GM12878 (cell line): ENCODE data around the gene CBR3. TPM values are rescaled to one million over a fixed set of nuclear protein-coding genes. Genes with fewer than 3 reads are reported as not detected.

ENCODE experiments used
- ATAC-seq: fragments of 200-7000 bp; cut with Tn5 transposase; 3 replicates; pipeline ENCODE4 v1.9.1; 2020; ENCODE audit warnings: mild to moderate bottlenecking, moderate library complexity
- BruUV-seq: library from RNA; stranded (reverse); fragments of 400-500 nt; replicated peaks from 2 replicates; lab custom pipeline; 2021; lab: Mats Ljungman, UMichigan
- CTCF ChIA-PET: fragments of 300-600 bp; sonication (Branson Sonifier 250); formaldehyde crosslinking; extraction: SDS; loops from one replicate; lab custom pipeline; 2021; ENCODE audit warnings: inconsistent platforms; lab: Yijun Ruan, JAX
- POLR2A ChIA-PET: fragments of 350-600 bp; formaldehyde crosslinking; extraction: SDS; loops from one replicate; lab custom pipeline; 2021; ENCODE audit warnings: inconsistent platforms; lab: Charles Lee
- RAD21 ChIA-PET: fragments of 300-600 bp; sonication (Branson Sonifier 250); formaldehyde crosslinking; loops from one replicate; lab custom pipeline; 2023; ENCODE audit warnings: antibody characterized with exemption; ENCODE audit not compliant: unreplicated experiment; lab: Charles Lee
- SMC1A ChIA-PET: fragments of 300-600 bp; sonication (Branson Sonifier 250); formaldehyde crosslinking; loops from one replicate; lab custom pipeline; 2023; ENCODE audit not compliant: unreplicated experiment, uncharacterized antibody; lab: Charles Lee
- DNase-seq: peaks from one replicate; pipeline ENCODE4 v3.0.0-alpha.2; 2011; ENCODE audit warnings: low read depth, low spot score
- FAIRE-seq: peaks from 3 replicates; lab custom pipeline; 2011; peaks lifted over from hg19 to GRCh38; lab: Jason Lieb, UNC
- H2AFZ ChIP-seq: 2 replicates; pipeline ENCODE4 v1.6.0; 2011; ENCODE audit warnings: low read depth, low read length, control low read depth; ENCODE audit not compliant: control insufficient read depth
- H3K27ac ChIP-seq: 2 replicates; pipeline ENCODE4 v1.5.1; 2011; ENCODE audit warnings: control low read depth; ENCODE audit not compliant: control insufficient read depth, insufficient read depth
- H3K27me3 ChIP-seq, 2 experiments: replicated peaks in 1 of 2; 2 replicates each; pipeline versions ENCODE4 v1.6.0 to v1.6.1; 2011; ENCODE audit warnings: low read length in 1 of 2; ENCODE audit not compliant: control insufficient read depth in 2 of 2, insufficient read depth in 2 of 2
- H3K36me3 ChIP-seq, 2 experiments: 2 replicates each; pipeline ENCODE4 v1.5.1; 2011; ENCODE audit warnings: low read length in 1 of 2; ENCODE audit not compliant: control insufficient read depth in 2 of 2, insufficient read depth in 2 of 2
- H3K4me1 ChIP-seq: 2 replicates; pipeline ENCODE4 v1.6.1; 2011; ENCODE audit warnings: mild to moderate bottlenecking, low read length, moderate library complexity, mixed read lengths; ENCODE audit not compliant: control insufficient read depth, insufficient read depth
- H3K4me2 ChIP-seq: 2 replicates; pipeline ENCODE4 v1.6.0; 2011; ENCODE audit warnings: control low read depth; ENCODE audit not compliant: control insufficient read depth, insufficient read depth
- H3K4me3 ChIP-seq: fragments of 200-600 bp; sonication (generic); 2 replicates; pipeline ENCODE4 v1.5.1; 2016
- H3K79me2 ChIP-seq: 2 replicates; pipeline ENCODE4 v1.6.0; 2011; ENCODE audit warnings: low read length; ENCODE audit not compliant: control insufficient read depth, insufficient read depth
- H3K9ac ChIP-seq: 2 replicates; pipeline ENCODE4 v1.8.0; 2011; ENCODE audit warnings: low read length, control low read depth, mixed read lengths; ENCODE audit not compliant: control insufficient read depth, insufficient read depth
- H3K9me3 ChIP-seq: replicated peaks from 3 replicates; pipeline ENCODE4 v1.5.1; 2011; ENCODE audit warnings: mild to moderate bottlenecking, low read length; ENCODE audit not compliant: control insufficient read depth, insufficient read depth
- H4K20me1 ChIP-seq: 2 replicates; pipeline ENCODE4 v1.6.0; 2011; ENCODE audit not compliant: control insufficient read depth, insufficient read depth
- EZH2 ChIP-seq: IDR thresholded peaks from 2 replicates; pipeline ENCODE4 v1.6.1; 2012; ENCODE audit warnings: low read depth, mild to moderate bottlenecking, control low read depth, inconsistent platforms, low read length, borderline replicate concordance; ENCODE audit not compliant: control insufficient read depth
- FOS ChIP-seq: IDR thresholded peaks from 3 replicates; pipeline ENCODE4 v1.6.1; 2011; ENCODE audit warnings: borderline replicate concordance; ENCODE audit not compliant: insufficient read length; ENCODE audit errors: extremely low read depth
- IKZF2 ChIP-seq, 2 experiments: fragments of 450-650 bp; IDR thresholded peaks; 2 replicates each; pipeline ENCODE4 v1.6.1; 2017; ENCODE audit warnings: mild to moderate bottlenecking in 2 of 2, moderate library complexity in 2 of 2
- LARP7 ChIP-seq: fragments of 450-650 bp; IDR thresholded peaks from 2 replicates; pipeline ENCODE4 v1.6.1; 2017; ENCODE audit warnings: mild to moderate bottlenecking
- MEF2A ChIP-seq: IDR thresholded peaks from 2 replicates; pipeline ENCODE4 v1.6.1; 2011; ENCODE audit warnings: low read depth, mild to moderate bottlenecking, low read length, moderate library complexity; ENCODE audit not compliant: insufficient read depth
- NFIC ChIP-seq: IDR thresholded peaks from 2 replicates; pipeline ENCODE4 v1.6.1; 2012; ENCODE audit warnings: low read depth, mild to moderate bottlenecking, inconsistent platforms, low read length, moderate library complexity
- POU2F2 ChIP-seq: IDR thresholded peaks from 3 replicates; pipeline ENCODE4 v1.6.1; 2011; ENCODE audit warnings: low read depth, mild to moderate bottlenecking, low read length, borderline replicate concordance
- RFX5 ChIP-seq: IDR thresholded peaks from 2 replicates; pipeline ENCODE4 v1.6.1; 2011; ENCODE audit warnings: low read depth, low read length, improper control_type of control experiment
- SUPT20H ChIP-seq: IDR thresholded peaks from 2 replicates; pipeline ENCODE4 v1.6.1; 2011; ENCODE audit warnings: low read depth, mild to moderate bottlenecking, low read length, moderate library complexity, borderline replicate concordance; ENCODE audit not compliant: control insufficient read depth
- TCF3 ChIP-seq: IDR thresholded peaks from 2 replicates; pipeline ENCODE4 v1.6.1; 2012; ENCODE audit warnings: low read depth, mild to moderate bottlenecking, low read length, borderline replicate concordance; ENCODE audit not compliant: insufficient read depth
- TCF7 ChIP-seq: IDR thresholded peaks from 2 replicates; pipeline ENCODE4 v1.6.1; 2014; ENCODE audit warnings: antibody characterized with exemption, borderline replicate concordance
- ZNF274 ChIP-seq: IDR thresholded peaks from one replicate; pipeline ENCODE4 v1.8.0; 2011; ENCODE audit not compliant: insufficient read length, insufficient read depth
- WGBS: methylation state at CpG from one replicate; pipeline ENCODE4 v1.1.6; 2016; ENCODE audit warnings: low lambda C conversion rate; ENCODE audit not compliant: insufficient replicate concordance, insufficient coverage; ENCODE audit errors: missing lambda C conversion rate; 5-methylcytosine and 5-hydroxymethylcytosine counted together
- in situ Hi-C: fragments of 300-500 bp; cut with MboI; formaldehyde crosslinking; loops from 9 replicates; pipeline ENCODE4 v1.14.3; 2018; ENCODE audit warnings: mixed read lengths
- intact Hi-C: fragments of 100-400 bp; cut with micrococcal nuclease; formaldehyde crosslinking; loops from one replicate; pipeline ENCODE4 v1.14.2; 2022; ENCODE audit not compliant: unreplicated experiment
- polyA plus RNA-seq, 11 experiments: library from polyadenylated mRNA; depleted of rRNA in 4 of 11; unstranded in 6 of 11; stranded (reverse) in 5 of 11; fragments of >200 nt; fragmentation: Nextera tagmentation in 4 of 11; fragmentation: Illumina TruSeq in 1 of 11; extraction: Ambion mirVana in 4 of 11; extraction: Trizol in 1 of 11; gene quantifications; 1 replicate in 1 of 11; 2 replicates in 10 of 11; pipeline versions ENCODE4 v1.2.1 to v1.2.3, GENCODE V29; 2011 to 2016; ENCODE audit warnings: inconsistent platforms in 2 of 11, missing spikeins in 2 of 11, low read depth in 1 of 11
- total RNA-seq, 4 experiments: library from RNA; depleted of rRNA in 3 of 4; stranded (reverse); fragments of >200 nt in 3 of 4; fragmentation: Illumina TruSeq in 1 of 4; extraction: Trizol in 1 of 4; gene quantifications; 2 replicates each; pipeline versions ENCODE4 v1.2.1 to v1.2.3, GENCODE V29; 2013 to 2021
- TF ChIP-seq, protein P1 (sequence below): fragments of 450-650 bp; conservative IDR thresholded peaks from 2 replicates; pipeline ENCODE4 v1.6.1; 2017; ENCODE audit warnings: mild to moderate bottlenecking, moderate library complexity
- TF ChIP-seq, protein P2 (sequence below): fragments of 450-650 bp; IDR thresholded peaks from 2 replicates; pipeline ENCODE4 v1.6.1; 2017; ENCODE audit warnings: antibody characterized with exemption, mild to moderate bottlenecking, moderate library complexity

CBR3 gene
- total and polyA plus RNA-seq, 10 of the 15 experiments (the other 5 are each of a cell fraction or from before 2014, with no cell fraction given) = 0.48 to 17.2 (median 11.2) TPM

GRCh38 chr21:36160850-36161178, 25.9 kb downstream of the CBR3 start:
- no peaks in the 10 kb centered on the region for H4K20me1 ChIP-seq
- H3K4me1 ChIP-seq = peaks cover 7% of the 10 kb centered on the region
- no peak overlapping the region for H3K27ac ChIP-seq
- ChIA-PET POLR2A (interaction anchor here (0.7 kb wide), 1 partner anchor 129 kb away, joined by 3 read pairs; no protein-coding TSS in a partner anchor), RAD21 (interaction anchor here (0.9 kb wide), 1 partner anchor 49 kb away, joined by 3 read pairs; no protein-coding TSS in a partner anchor), SMC1A (no interaction called here), CTCF (no interaction called here)
- intact Hi-C loops = no loop called here
- no peaks in the 10 kb centered on the region for H3K9me3 ChIP-seq
- H2AFZ ChIP-seq = no peak overlapping the region
- no peak overlapping the region for H3K9ac ChIP-seq
- no peaks in the 10 kb centered on the region for H3K79me2 ChIP-seq
- H3K4me2 ChIP-seq = no peak overlapping the region
- in situ Hi-C loops = no loop called here
- ATAC-seq = no peak
- H3K4me3 ChIP-seq = no peak overlapping the region
- H3K36me3 ChIP-seq = no peaks in the 10 kb centered on the region
- WGBS = 94% methylated on average over 2 of the region's 2 CpGs
- no peak for FAIRE-seq
- no TSS peak for BruUV-seq
- no peaks in the 10 kb centered on the region for H3K27me3 ChIP-seq
- DNase-seq = no peak
- TF ChIP-seq LARP7 (no peak), RFX5 (no peak)

GRCh38 chr21:36162631-36163030, 27.8 kb downstream of the CBR3 start:
- no peaks in the 10 kb centered on the region for H4K20me1 ChIP-seq
- DNase-seq = no peak
- no peaks in the 10 kb centered on the region for H3K36me3 ChIP-seq
- RAD21 ChIA-PET = no interaction called here
- no peaks in the 10 kb centered on the region for H3K9me3 ChIP-seq
- intact Hi-C loops (no loop called here), in situ Hi-C loops (no loop called here)
- ATAC-seq = no peak
- no peak for FAIRE-seq
- POLR2A ChIA-PET = no interaction called here
- peaks cover under 1% of the 10 kb centered on the region; the same call in 1 of the 2 replicates for H3K4me1 ChIP-seq
- no peak overlapping the region for H3K9ac ChIP-seq
- BruUV-seq = no TSS peak
- 67% methylated on average over 5 of the region's 5 CpGs for WGBS
- SMC1A ChIA-PET = no interaction called here
- H3K4me2 ChIP-seq = no peak overlapping the region
- no peak overlapping the region for H2AFZ ChIP-seq
- no peak overlapping the region for H3K27ac ChIP-seq
- CTCF ChIA-PET = interaction anchor here (0.8 to 2.0 kb wide), 2 partner anchors 12 to 47 kb away, joined by 3 to 4 read pairs; no protein-coding TSS in a partner anchor
- H3K27me3 ChIP-seq = no peaks in the 10 kb centered on the region
- H3K79me2 ChIP-seq = no peaks in the 10 kb centered on the region
- H3K4me3 ChIP-seq = no peak overlapping the region
- TF ChIP-seq ZNF274 = no peak
- TF ChIP-seq, protein P1, sequence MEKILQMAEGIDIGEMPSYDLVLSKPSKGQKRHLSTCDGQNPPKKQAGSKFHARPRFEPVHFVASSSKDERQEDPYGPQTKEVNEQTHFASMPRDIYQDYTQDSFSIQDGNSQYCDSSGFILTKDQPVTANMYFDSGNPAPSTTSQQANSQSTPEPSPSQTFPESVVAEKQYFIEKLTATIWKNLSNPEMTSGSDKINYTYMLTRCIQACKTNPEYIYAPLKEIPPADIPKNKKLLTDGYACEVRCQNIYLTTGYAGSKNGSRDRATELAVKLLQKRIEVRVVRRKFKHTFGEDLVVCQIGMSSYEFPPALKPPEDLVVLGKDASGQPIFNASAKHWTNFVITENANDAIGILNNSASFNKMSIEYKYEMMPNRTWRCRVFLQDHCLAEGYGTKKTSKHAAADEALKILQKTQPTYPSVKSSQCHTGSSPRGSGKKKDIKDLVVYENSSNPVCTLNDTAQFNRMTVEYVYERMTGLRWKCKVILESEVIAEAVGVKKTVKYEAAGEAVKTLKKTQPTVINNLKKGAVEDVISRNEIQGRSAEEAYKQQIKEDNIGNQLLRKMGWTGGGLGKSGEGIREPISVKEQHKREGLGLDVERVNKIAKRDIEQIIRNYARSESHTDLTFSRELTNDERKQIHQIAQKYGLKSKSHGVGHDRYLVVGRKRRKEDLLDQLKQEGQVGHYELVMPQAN = no peak
- TF ChIP-seq MEF2A = no peak
- no peak for TF ChIP-seq TCF3
- no peak for TF ChIP-seq EZH2
- TF ChIP-seq SUPT20H = no peak
- TF ChIP-seq, protein P2, sequence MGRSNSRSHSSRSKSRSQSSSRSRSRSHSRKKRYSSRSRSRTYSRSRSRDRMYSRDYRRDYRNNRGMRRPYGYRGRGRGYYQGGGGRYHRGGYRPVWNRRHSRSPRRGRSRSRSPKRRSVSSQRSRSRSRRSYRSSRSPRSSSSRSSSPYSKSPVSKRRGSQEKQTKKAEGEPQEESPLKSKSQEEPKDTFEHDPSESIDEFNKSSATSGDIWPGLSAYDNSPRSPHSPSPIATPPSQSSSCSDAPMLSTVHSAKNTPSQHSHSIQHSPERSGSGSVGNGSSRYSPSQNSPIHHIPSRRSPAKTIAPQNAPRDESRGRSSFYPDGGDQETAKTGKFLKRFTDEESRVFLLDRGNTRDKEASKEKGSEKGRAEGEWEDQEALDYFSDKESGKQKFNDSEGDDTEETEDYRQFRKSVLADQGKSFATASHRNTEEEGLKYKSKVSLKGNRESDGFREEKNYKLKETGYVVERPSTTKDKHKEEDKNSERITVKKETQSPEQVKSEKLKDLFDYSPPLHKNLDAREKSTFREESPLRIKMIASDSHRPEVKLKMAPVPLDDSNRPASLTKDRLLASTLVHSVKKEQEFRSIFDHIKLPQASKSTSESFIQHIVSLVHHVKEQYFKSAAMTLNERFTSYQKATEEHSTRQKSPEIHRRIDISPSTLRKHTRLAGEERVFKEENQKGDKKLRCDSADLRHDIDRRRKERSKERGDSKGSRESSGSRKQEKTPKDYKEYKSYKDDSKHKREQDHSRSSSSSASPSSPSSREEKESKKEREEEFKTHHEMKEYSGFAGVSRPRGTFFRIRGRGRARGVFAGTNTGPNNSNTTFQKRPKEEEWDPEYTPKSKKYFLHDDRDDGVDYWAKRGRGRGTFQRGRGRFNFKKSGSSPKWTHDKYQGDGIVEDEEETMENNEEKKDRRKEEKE = no peak
- TF ChIP-seq NFIC = no peak
- TF ChIP-seq TCF7 = no peak
- TF ChIP-seq POU2F2 = no peak
- TF ChIP-seq FOS = no peak
- no peak for TF ChIP-seq IKZF2 (IDR thresholded peaks at IDR 0.05)
